HG03354 (cell line): ENCODE data around the gene IL37.
"Not testable (repeated sequence)": the region's sequence is repeated elsewhere in the genome, so short reads cannot be mapped to it uniquely, and the experiment has no call there.

Source experiments
- ATAC-seq: cut with Tn5 transposase; IDR thresholded peaks from one replicate; pipeline ENCODE4 v1.9.1; 2021; ENCODE audit warnings: mild to moderate bottlenecking; ENCODE audit not compliant: unreplicated experiment, poor library complexity, severe bottlenecking

IL37 gene

GRCh38 chr2:112918256-112918655 lies 7.3 kb downstream of the IL37 start:
- no peak for ATAC-seq

- ATAC-seq = no peak
Measured at GRCh38 chr2:112919086-112919485, 8.1 kb downstream of the IL37 start.

DNA sequence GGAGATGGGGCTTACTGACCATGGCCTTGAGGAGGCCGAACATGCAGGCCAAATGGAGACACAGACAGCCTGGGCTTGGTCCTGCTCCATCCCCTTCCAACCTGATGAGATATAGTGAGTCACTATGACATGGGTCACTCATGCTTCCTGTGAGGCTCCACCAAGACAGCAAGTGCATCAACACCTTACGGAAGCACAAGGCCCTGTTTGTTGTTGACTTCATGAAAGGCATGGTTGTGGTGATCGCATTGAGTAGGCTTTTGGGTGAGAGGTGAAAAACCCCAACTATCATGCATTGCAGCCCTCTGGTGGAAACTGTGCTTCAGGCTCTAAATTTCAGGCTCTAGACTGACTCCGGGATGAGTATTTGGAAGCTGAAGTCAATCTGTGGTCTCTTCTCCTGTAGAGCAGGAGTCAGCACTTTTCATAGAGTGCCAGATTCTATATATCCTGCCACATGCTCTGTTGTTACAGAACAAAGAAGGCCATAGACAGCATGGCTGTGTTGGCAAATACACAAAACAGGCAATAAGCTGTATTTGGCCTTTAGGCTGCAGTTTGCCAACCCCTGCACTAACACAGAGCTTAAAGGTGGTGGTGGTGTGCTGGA lies 10.1 kb downstream of the IL37 start:
- no peak for ATAC-seq

DNA sequence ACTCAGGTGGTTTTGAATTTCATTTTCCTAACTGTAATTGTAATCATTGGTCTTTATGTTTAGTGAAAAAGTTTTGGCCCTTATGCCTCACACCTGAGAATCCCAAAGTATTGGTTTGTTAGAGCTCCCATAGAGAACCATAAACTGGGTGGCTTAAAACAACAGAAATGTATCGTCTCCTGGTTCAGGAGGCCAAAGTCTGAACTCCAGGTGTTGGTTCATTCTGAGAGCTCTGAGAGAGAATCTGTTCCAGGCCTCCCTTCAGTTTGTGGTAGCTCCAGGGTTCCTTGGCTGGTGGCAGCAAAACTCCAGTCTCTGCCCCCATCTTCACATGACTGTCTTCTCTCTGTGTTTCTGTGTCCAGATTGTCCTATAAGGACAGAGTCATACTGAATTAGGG lies 11.0 kb downstream of the IL37 start:
- no peak for ATAC-seq

DNA sequence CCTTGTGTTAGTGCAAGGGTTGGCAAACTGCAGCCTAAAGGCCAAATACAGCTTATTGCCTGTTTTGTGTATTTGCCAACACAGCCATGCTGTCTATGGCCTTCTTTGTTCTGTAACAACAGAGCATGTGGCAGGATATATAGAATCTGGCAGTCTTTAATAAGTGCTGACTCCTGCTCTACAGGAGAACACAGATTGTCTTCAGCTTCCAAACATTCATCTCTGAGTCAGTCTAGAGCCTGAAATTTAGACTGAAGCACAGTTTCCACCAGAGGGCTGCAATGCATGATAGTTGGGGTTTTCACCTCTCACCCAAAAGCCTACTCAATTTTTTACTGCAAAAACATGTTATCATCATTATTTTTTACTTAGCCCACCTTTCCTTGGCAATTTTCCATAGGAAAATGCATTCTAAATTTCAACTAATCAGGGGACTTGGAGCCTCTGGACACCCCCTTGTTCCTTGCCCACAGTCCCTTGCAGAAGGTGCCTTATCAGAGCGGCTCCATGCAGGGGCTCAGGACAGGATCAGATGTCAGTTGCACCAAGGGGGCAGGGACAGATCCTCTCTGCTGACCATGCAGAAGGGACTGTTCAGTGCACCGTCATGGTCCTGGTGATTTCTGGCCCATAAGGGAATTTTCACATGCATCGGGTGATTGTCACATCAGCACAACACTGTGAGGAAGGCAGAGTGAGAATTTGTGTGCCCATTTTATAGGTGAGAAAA lies 12.4 kb downstream of the IL37 start:
- ATAC-seq = no peak

- no peak for ATAC-seq
Measured at GRCh38 chr2:112923967-112924338, 13.0 kb downstream of the IL37 start.

DNA sequence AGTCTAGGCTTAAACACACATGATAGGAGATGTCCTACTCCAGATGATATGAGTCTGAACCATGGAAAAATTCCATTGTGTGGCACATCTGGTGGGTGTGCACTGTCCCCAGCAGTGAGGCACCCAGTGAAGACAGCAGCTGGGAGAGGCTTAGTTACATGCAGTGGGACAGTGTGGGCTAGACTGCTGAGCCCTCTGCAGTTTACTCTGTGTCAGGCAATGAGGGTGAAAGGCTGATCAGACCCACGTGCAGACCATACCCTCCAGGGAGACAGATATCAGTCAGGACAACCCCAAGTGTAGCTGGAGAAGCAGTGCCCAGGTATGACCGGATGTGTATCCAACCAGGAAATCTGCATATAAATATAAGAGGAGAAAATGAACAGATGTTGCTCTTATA lies 13.4 kb downstream of the IL37 start:
- ATAC-seq = no peak

DNA sequence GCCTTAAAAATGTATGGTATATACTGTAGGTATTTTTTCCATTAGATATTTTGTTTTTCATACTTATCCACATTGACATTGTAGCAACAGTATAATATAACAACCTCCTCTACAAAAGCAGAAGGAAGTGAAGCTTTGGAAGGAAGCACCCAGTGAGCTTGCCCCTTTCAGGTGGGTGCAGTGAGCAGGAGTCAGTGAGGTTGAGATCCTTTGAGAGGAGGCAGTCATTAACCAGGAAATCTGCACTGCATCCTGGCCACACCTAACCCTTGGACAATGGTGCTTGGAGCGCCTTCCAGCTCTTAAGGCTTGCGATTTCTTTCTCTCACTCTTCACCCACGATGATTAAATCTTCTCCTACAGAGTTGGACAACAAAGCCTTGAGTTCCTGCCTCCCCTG lies 13.9 kb downstream of the IL37 start:
- no peak for ATAC-seq

DNA sequence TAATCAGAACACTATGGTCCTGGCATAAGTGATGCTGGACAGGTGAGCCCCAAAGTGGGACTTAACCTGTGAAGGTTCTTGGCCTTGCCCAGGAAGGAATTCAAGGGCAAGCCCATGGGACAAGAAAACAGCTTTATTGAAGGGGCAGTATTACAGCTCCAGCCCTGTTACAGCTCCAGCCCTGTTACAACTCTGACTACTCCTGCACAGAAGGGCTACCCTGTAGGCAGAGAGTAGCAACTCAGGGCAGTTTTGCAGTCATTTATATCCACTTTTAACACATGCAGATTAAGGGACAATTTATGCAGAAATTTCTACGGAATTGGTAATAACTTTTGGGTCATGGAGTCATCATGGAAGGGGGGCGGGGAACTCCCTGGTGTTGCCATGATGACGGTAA lies 15.7 kb downstream of the IL37 start:
- no peak for ATAC-seq

DNA sequence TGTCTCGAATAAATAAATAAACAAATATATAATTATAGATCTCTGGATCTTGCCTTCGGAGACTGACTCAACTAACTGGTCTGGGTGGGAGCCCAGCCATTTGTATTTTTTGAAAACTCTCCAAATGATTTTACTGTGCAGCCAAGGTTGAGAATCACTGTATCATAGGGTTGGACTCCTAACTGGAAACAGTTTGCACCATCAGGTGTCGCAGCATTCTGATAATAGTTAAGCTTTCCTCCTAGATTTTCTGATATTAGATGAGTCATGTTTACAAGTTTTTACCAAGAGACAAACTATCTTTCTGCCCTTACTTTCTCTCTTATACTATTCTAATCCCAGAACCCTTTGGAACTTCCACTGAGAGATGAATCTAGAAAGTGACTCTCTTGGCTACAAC lies 16.8 kb downstream of the IL37 start:
- no peak for ATAC-seq

- ATAC-seq = no peak
Measured at GRCh38 chr2:112933261-112933660, 22.3 kb downstream of the IL37 start.

DNA sequence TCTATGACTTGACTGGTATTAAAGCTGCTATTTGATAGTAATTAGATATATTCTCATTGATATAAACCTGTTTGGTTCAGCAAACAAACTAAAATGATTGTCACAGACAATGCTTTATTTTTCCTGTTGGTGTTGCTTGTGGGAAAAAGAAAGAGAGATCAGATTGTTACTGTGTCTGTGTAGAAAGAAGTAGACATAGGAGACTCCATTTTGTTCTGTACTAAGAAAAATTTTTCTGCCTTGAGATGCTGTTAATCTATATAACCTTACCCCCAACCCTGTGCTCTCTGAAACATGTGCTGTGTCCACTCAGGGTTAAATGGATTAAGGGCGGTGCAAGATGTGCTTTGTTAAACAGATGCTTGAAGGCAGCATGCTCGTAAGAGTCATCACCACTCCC lies 23.2 kb downstream of the IL37 start:
- not testable (repeated sequence) for ATAC-seq

DNA sequence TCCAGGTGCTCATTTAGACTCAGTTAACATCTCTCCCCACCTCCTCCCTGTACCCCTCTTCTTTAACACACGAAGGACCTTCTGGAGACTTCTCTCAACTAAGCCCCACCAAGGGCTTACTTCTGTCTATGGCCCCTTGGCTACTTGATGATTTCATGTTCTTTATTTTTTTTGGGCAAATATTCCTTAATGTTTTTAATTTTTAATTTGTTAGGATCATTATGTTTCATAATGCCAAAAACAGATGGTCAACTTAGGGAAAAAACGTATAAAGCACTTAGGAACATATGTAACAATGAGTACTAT lies 25.9 kb downstream of the IL37 start:
- ATAC-seq = no peak

DNA sequence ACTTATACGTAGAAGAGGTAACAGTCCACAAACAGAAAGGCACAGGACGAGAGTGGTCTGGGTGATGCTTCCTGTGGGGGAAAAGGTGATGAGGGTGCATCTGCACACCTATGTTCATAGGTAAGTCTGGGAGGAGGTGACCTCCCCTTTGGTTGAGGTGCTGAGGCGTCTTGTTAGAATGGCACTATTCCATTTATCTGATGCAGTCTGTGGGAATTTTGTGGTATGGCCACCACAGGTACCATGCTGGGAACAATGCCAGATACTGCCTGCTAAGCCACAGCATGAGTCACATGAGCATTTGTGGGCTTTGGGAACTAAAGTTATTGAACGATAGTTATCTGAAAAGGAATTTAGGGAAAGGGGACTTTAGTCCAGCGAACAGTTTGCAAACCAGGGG lies 27.9 kb downstream of the IL37 start:
- no peak for ATAC-seq

GRCh38 chr2:112939425-112939824 lies 28.5 kb downstream of the IL37 start:
- no peak for ATAC-seq

DNA sequence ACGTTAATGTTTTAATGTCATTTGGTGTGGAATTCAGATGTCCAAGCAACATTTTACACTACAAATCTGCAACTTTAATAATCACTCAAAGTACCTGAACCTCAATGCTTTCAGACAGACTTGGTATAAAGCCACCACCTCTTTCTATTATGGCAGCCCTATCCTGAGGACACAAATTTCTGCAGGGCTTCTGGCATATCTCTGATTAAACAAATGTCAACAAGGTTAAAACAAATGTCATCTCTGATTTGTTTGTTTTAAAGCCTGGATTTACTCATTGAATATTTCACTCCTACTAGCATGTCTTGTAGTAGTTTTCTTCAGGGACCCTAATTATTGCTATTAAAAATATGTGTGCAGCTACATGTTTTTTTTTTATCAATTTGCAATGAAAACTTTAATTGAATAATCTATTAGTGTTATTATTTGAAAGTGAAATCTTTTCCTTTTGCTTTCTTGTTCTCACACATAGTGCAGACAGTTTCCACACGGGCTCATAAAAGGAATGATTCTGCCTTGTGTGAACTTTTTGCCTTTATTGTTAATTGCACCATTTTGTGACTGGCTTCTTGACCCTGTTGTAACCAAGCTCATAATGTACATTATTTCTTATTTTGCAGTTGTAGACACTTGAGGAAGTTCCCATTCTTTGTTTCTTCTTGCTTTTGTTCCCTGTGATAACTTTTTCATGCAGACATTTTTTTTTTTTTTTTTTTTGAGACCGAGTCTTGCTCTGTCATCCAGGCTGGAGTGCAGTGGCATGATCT lies 30.1 kb downstream of the IL37 start:
- no peak for ATAC-seq

- peak; percentile 86 for ATAC-seq
Measured at GRCh38 chr2:112941753-112942653, 31.0 kb downstream of the IL37 start.

- ATAC-seq = no peak
Measured at GRCh38 chr2:112942654-112943002, 31.7 kb downstream of the IL37 start.

- ATAC-seq = no peak
Measured at GRCh38 chr2:112944971-112945370, 34.0 kb downstream of the IL37 start.

DNA sequence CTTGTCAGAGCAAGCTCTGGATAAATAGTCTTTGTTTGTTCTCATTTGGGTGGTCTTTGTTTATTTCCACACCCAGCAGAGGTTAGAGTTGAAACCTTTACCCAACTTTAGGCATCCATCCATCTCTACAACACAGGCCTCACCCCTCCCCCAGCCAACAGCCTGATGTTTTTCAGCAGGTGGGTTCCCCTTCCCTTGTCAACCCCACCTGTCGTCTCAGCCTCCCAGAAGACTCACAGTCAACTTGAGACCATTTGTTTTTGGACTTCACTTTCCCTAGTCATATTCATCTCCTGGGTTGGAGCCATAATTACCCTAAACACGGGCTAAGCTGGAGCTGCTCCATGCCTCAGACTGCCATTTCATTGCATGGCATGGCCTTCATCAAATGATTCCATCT lies 35.1 kb downstream of the IL37 start:
- ATAC-seq = no peak
